T47D (cell line): ENCODE results near the gene NAA10.
"Not testable (repeated sequence)": the region's sequence is repeated elsewhere in the genome, so short reads cannot be mapped to it uniquely, and the experiment has no call there.

Experiments
- DNase-seq, 2 experiments: peaks; one replicate each; pipeline versions ENCODE4 v3.0.0 to v3.0.0-alpha.2; 2011 to 2012; ENCODE audit warnings: low read depth in 1 of 2, low spot score in 1 of 2
- JUND ChIP-seq: IDR thresholded peaks from 2 replicates; pipeline ENCODE4 v1.6.1; 2012; ENCODE audit warnings: low read depth
- in situ Hi-C: cut with HindIII; loops from 2 replicates; pipeline ENCODE4 v1.10.0; 2016; ENCODE audit warnings: low sequenced_read_pairs, low pct_unique_long_range_greater_than_20kb

NAA10 gene

GRCh38 chrX:153934762-153935325, at the start of gene NAA10:
Gene NAA10 (minus strand): TSS chrX:153935037. CDS start chrX:153934904, 133 bp downstream.
- DNase-seq: peak; percentile 74 to 77
- in situ Hi-C loops: no loop called here
- TF ChIP-seq JUND: no peak

GRCh38 chrX:153983321-153983801, 48.5 kb upstream of the NAA10 start:
- in situ Hi-C loops: no loop called here
- DNase-seq: no peak
- TF ChIP-seq JUND: no peak

GRCh38 chrX:153981771-153982533, 47.1 kb upstream of the NAA10 start:
- no peak for DNase-seq
- in situ Hi-C loops: no loop called here
- TF ChIP-seq JUND: no peak

- no peak for TF ChIP-seq JUND
- in situ Hi-C loops: no loop called here
- no peak for DNase-seq
These were observed 46.4 kb upstream of the NAA10 start for GRCh38 chrX:153981231-153981630.

- in situ Hi-C loops, DNase-seq: not testable (repeated sequence)
These were observed 45.6 kb upstream of the NAA10 start for GRCh38 chrX:153980394-153980793.

- no peak for TF ChIP-seq JUND
- no peak for DNase-seq
- in situ Hi-C loops: no loop called here
These were observed 40.0 kb upstream of the NAA10 start for GRCh38 chrX:153974726-153975286.

GRCh38 chrX:153974003-153974725, 39.3 kb upstream of the NAA10 start:
- no peak for TF ChIP-seq JUND
- DNase-seq: no peak
- in situ Hi-C loops: no loop called here

- in situ Hi-C loops: no loop called here
- DNase-seq: no peak
- TF ChIP-seq JUND: no peak
These were observed 38.5 kb upstream of the NAA10 start for GRCh38 chrX:153973127-153974002.

- in situ Hi-C loops: no loop called here
- peak; percentile 71 to 87 for DNase-seq
- TF ChIP-seq JUND: no peak
These were observed 37.7 kb upstream of the NAA10 start, which contains the start of gene TMEM187 for GRCh38 chrX:153972368-153973126. Gene TMEM187 (plus strand): TSS chrX:153972754. CDS start chrX:153982063, 9,309 bp downstream.

- TF ChIP-seq JUND: no peak
- peak; percentile 38 to 89 for DNase-seq
- in situ Hi-C loops: no loop called here
These were observed 36.9 kb upstream of the NAA10 start, which contains the start of gene HCFC1 for GRCh38 chrX:153971450-153972367. Gene HCFC1 (minus strand): TSS chrX:153971818. CDS start chrX:153970840, 978 bp downstream.

- peak; percentile 44 to 83 for DNase-seq
- TF ChIP-seq JUND: no peak
- in situ Hi-C loops: no loop called here
These were observed 36.2 kb upstream of the NAA10 start for GRCh38 chrX:153971124-153971449.
